SH-SY5Y (cell line): ENCODE results near the gene CIDEA.

ENCODE experiments used
- GATA2 ChIP-seq: IDR thresholded peaks from 2 replicates; pipeline ENCODE4 v1.6.1; 2011; ENCODE audit warnings: mild to moderate bottlenecking, low read depth, low read length
- GATA3 ChIP-seq: IDR thresholded peaks from 2 replicates; pipeline ENCODE4 v1.6.1; 2011; ENCODE audit warnings: low read depth, mild to moderate bottlenecking, low read length, moderate library complexity

GRCh38 chr18:12242658-12243260 is 11.4 kb upstream of the CIDEA start:
- TF ChIP-seq GATA2, result no peak
- TF ChIP-seq GATA3, result no peak
